Measurements from ENCODE around the gene STX8. TPM values are rescaled to one million over a fixed set of nuclear protein-coding genes. Genes with fewer than 3 reads are reported as not detected.
A peak's percentile ranks its signal among the peaks of the same experiment; 100 is the strongest.

Gene STX8
- polyA plus RNA-seq, 1 of the 3 experiments (the other 2 are of a cell fraction): 51.3 TPM

GRCh38 chr17:9239246-9239792 lies 336.3 kb downstream of the STX8 start:
- Histone ChIP-seq H3K4me2 (no peak overlapping the region), H4K20me1 (ENCODE audit: insufficient read depth) (no peaks in the 10 kb centered on the region), H3K27ac (ENCODE audit: low read depth in 2 of 2, low read length in 1 of 2) (no peak overlapping the region; a peak in 1 of 4 replicates), H3K9me2 (no peaks in the 10 kb centered on the region), H3K27me3 (ENCODE audit: insufficient read depth) (no peaks in the 10 kb centered on the region), H3K36me3 (replicated peaks in 1 of 2; ENCODE audit: control insufficient read depth in 1 of 2, insufficient read depth in 2 of 2, low read length in 1 of 2) (no peaks in the 10 kb centered on the region), H3K4me3 (ENCODE audit: low read depth in 2 of 2, low read length in 1 of 2) (peak overlapping the region in 1 of 2 experiments; percentile 32; a peak in 2 of 4 replicates), H3F3A (replicated peaks; ENCODE audit: insufficient read depth) (no peaks in the 10 kb centered on the region), H3K4me1 (ENCODE audit: control insufficient read depth in 1 of 2, insufficient read depth in 2 of 2, low read depth in 1 of 2, low read length in 1 of 2) (peaks cover 0 to 25% of the 10 kb centered on the region in 2 experiments; a peak in 2 of 4 replicates), H2AFZ (ENCODE audit: low read depth) (peak overlapping the region; percentile 41; the same call in 1 of the 2 replicates), H3K9ac (no peak overlapping the region), H3K9me3 (no peaks in the 10 kb centered on the region), H3K79me2 (ENCODE audit: insufficient read depth) (no peaks in the 10 kb centered on the region)
- no peak for DNase-seq
- 58% methylated on average over 17 of the region's 27 CpGs for whole genome bisulfite sequencing (ENCODE audit: low lambda C conversion rate)
- ChIA-PET POLR2A (no interaction called here), CTCF (no interaction called here)
- no peak for TF ChIP-seq MEF2A (IDR thresholded peaks at IDR 0.05; ENCODE audit: borderline replicate concordance, low read depth)
- no peak for TF ChIP-seq SIN3A (IDR thresholded peaks at IDR 0.05; ENCODE audit: borderline replicate concordance, low read depth, low read length)
- TF ChIP-seq NFIC (IDR thresholded peaks at IDR 0.05; ENCODE audit: borderline replicate concordance): no peak
- no peak for TF ChIP-seq RFX5 (IDR thresholded peaks at IDR 0.05; ENCODE audit: low read length)
- TF ChIP-seq ZBTB33 (IDR thresholded peaks at IDR 0.05; ENCODE audit: borderline replicate concordance, low read depth): no peak
- no peak for TF ChIP-seq NRF1 (IDR thresholded peaks at IDR 0.05; ENCODE audit: low read depth, low read length)
- TF ChIP-seq FOSL2 (IDR thresholded peaks at IDR 0.05; ENCODE audit: borderline replicate concordance, low read depth): no peak
- TF ChIP-seq FOXJ3 (CRISPR knock-in tag; IDR thresholded peaks at IDR 0.05): no peak
- no peak for TF ChIP-seq EZH2phosphoT487 (IDR thresholded peaks at IDR 0.05; ENCODE audit: borderline replicate concordance, low read depth)
- no peak for TF ChIP-seq GATA2 (CRISPR knock-in tag; IDR thresholded peaks at IDR 0.05)
- no peak for TF ChIP-seq GABPA (IDR thresholded peaks at IDR 0.05; ENCODE audit: low read depth)

GRCh38 chr17:9238340-9239245 lies 337.0 kb downstream of the STX8 start:
- no peak overlapping the region for H3K9ac ChIP-seq
- H3K9me2 ChIP-seq: no peaks in the 10 kb centered on the region
- H3K79me2 ChIP-seq (ENCODE audit: insufficient read depth): no peaks in the 10 kb centered on the region
- no peaks in the 10 kb centered on the region for H4K20me1 ChIP-seq (ENCODE audit: insufficient read depth)
- TF ChIP-seq ZBTB33 (IDR thresholded peaks at IDR 0.05; ENCODE audit: borderline replicate concordance, low read depth) (no peak), ELF1 (IDR thresholded peaks at IDR 0.05) (no peak), USF1 (IDR thresholded peaks at IDR 0.05; ENCODE audit: borderline replicate concordance, low read depth) (no peak), IRF3 (IDR thresholded peaks at IDR 0.05; ENCODE audit: low read depth, low read length) (no peak), JUND (IDR thresholded peaks at IDR 0.05) (no peak), GABPA (IDR thresholded peaks at IDR 0.05; ENCODE audit: low read depth) (no peak), RXRA (IDR thresholded peaks at IDR 0.05; ENCODE audit: borderline replicate concordance, low read depth) (no peak), FOSL2 (IDR thresholded peaks at IDR 0.05; ENCODE audit: borderline replicate concordance, low read depth) (no peak), FOXJ3 (CRISPR knock-in tag; IDR thresholded peaks at IDR 0.05) (no peak), TEAD4 (IDR thresholded peaks at IDR 0.05; ENCODE audit: borderline replicate concordance, insufficient read depth) (no peak)
- no peak overlapping the region for H3K4me3 ChIP-seq (ENCODE audit: low read depth in 2 of 2, low read length in 1 of 2)
- ChIA-PET CTCF (no interaction called here), POLR2A (no interaction called here)
- 89% methylated on average over 12 of the region's 12 CpGs for WGBS (ENCODE audit: low lambda C conversion rate)
- H3K4me2 ChIP-seq: no peak overlapping the region
- H3K4me1 ChIP-seq (ENCODE audit: control insufficient read depth in 1 of 2, insufficient read depth in 2 of 2, low read depth in 1 of 2, low read length in 1 of 2): peaks cover 0 to 25% of the 10 kb centered on the region in 2 experiments; a peak in 2 of 4 replicates
- no peak overlapping the region for H2AFZ ChIP-seq (ENCODE audit: low read depth)
- no peaks in the 10 kb centered on the region for H3K27me3 ChIP-seq (ENCODE audit: insufficient read depth)
- no peak overlapping the region for H3K27ac ChIP-seq (ENCODE audit: low read depth in 2 of 2, low read length in 1 of 2)
- no peaks in the 10 kb centered on the region for H3K9me3 ChIP-seq
- no peak for DNase-seq
- H3K36me3 ChIP-seq (replicated peaks in 1 of 2; ENCODE audit: control insufficient read depth in 1 of 2, insufficient read depth in 2 of 2, low read length in 1 of 2): no peaks in the 10 kb centered on the region
- H3F3A ChIP-seq (replicated peaks; ENCODE audit: insufficient read depth): no peaks in the 10 kb centered on the region

Data from SK-N-SH (cell line).